Stomach smooth muscle (tissue), 2 donors: Measurements from ENCODE around the gene PIP5K1C.

Experiments used
- H3K27ac ChIP-seq: one replicate; pipeline ENCODE4 v1.7.0; 2013; ENCODE audit warnings: mild to moderate bottlenecking, low read length, inconsistent platforms
- H3K27me3 ChIP-seq, 2 donors: one replicate each; pipeline ENCODE4 v1.7.0; 2013; ENCODE audit warnings: low read length in 2 of 2; ENCODE audit not compliant: insufficient read depth in 2 of 2, control insufficient read depth in 1 of 2
- H3K36me3 ChIP-seq, 2 donors: one replicate each; pipeline ENCODE4 v1.7.0; 2013; ENCODE audit warnings: low read length in 2 of 2; ENCODE audit not compliant: control insufficient read depth in 2 of 2, insufficient read depth in 2 of 2
- H3K4me1 ChIP-seq: one replicate; pipeline ENCODE4 v1.7.0; 2013; ENCODE audit warnings: low read length; ENCODE audit not compliant: control insufficient read depth, insufficient read depth
- H3K4me3 ChIP-seq, 2 donors: one replicate each; pipeline ENCODE4 v1.7.0; 2013; ENCODE audit warnings: low read length in 2 of 2
- H3K9ac ChIP-seq, 2 donors: one replicate each; pipeline ENCODE4 v1.7.0; 2013; ENCODE audit warnings: low read length in 2 of 2, mild to moderate bottlenecking in 1 of 2
- H3K9me3 ChIP-seq, 2 donors: one replicate each; pipeline ENCODE4 v1.7.0; 2013; ENCODE audit warnings: low read length in 2 of 2; ENCODE audit not compliant: control insufficient read depth in 2 of 2
- donor health status: healthy.
- donor health status: Pancreatic carcinoma.

The PIP5K1C gene

DNA sequence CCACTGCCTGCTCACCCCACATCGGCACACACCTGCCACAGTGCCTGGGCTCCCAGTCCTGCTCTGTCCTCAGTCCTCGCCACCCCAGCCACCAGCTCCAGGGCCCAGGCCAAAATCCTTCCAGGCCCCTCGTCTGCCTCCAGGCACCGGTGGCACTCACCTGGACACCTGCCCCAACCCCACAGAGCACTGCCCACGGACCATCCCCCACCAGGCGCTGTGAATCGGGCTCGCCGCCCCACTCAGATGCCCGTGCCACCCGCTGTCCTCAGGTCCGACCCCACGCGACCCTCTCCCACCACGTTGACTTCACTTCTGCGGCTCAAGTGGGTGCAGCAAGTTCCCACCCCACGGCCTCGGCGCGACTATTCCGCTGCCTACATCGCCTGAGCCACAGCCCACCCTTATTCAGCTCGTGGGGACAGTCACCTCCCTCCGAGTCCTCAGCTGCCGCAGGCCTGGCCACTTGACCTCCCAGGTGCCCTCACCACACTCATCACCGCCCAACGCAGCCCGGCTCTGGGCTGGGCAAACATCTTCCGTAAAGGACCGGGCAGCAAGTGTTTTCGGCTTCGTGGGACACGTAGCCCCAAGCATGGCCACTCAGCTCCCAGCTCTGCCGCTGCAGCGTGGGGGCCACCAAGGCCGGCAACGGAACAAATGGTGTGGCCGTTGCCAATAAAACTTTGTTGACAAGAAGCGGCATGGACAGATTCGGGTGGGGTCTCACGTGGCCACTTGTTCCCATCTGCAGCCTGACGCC, 5.7 kb downstream of the PIP5K1C start:
- no peak overlapping the region for H3K4me3 ChIP-seq
- no peaks in the 10 kb centered on the region for H3K27me3 ChIP-seq

DNA sequence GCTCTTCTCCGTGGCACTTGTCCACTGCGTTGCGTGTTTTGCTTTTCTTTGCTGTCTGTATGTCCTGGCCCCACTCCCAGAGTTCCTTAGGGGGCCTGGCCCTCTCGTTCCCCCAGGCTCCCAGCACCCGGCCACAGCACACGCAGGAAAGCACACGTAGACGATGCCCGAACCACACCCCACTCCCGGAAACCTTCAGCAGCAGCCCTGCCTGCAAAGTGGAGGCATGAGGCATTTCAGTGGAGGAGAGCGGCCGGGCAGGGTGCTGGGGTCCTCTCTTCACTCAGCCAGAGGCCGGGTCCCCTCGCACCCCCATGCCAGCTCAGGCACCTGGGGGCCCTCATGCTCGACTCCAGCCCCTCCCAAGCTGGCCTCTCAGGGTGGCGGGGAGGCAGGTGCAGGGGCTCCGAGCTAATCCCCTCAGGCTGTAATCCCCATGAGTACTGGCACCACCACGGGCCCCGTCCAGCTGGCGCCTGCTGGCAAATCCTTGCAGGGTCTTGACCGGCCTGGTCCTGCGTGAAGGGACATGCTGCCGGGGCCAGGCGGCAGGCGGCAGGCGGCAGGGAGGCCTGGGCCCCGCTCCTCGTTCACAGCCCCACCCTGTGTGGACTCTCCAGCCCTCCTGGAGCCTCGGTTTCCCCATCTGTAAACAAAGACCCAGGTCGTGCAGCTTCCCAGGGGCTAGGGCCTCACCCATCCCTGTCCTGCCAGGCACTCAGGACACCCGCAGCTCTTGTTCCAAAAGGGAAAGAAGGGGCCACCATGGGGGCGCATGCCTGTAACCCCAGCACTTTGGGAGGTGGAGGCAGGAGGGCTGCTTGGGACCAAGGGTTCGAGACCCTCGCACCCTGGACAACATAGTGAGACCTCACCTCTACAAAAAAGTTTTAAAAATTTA, 7.0 kb downstream of the PIP5K1C start:
- Histone ChIP-seq H3K4me1 (peaks cover 54% of the 10 kb centered on the region), H3K27ac (peak overlapping the region; percentile 76), H3K36me3 (peaks cover 3 to 8% of the 10 kb centered on the region in 2 donors), H3K9ac (peak overlapping the region in 1 of 2 donors; percentile 28), H3K4me3 (peak overlapping the region in 1 of 2 donors; percentile 49), H3K27me3 (no peaks in the 10 kb centered on the region), H3K9me3 (no peaks in the 10 kb centered on the region)

More for the DNA sequence above, 5.7 kb downstream of the PIP5K1C start:
- H3K9me3 ChIP-seq, result no peaks in the 10 kb centered on the region
- peaks cover 59% of the 10 kb centered on the region for H3K4me1 ChIP-seq
- no peak overlapping the region for H3K27ac ChIP-seq
- peaks cover 3 to 8% of the 10 kb centered on the region in 2 donors for H3K36me3 ChIP-seq
- no peak overlapping the region for H3K9ac ChIP-seq

DNA sequence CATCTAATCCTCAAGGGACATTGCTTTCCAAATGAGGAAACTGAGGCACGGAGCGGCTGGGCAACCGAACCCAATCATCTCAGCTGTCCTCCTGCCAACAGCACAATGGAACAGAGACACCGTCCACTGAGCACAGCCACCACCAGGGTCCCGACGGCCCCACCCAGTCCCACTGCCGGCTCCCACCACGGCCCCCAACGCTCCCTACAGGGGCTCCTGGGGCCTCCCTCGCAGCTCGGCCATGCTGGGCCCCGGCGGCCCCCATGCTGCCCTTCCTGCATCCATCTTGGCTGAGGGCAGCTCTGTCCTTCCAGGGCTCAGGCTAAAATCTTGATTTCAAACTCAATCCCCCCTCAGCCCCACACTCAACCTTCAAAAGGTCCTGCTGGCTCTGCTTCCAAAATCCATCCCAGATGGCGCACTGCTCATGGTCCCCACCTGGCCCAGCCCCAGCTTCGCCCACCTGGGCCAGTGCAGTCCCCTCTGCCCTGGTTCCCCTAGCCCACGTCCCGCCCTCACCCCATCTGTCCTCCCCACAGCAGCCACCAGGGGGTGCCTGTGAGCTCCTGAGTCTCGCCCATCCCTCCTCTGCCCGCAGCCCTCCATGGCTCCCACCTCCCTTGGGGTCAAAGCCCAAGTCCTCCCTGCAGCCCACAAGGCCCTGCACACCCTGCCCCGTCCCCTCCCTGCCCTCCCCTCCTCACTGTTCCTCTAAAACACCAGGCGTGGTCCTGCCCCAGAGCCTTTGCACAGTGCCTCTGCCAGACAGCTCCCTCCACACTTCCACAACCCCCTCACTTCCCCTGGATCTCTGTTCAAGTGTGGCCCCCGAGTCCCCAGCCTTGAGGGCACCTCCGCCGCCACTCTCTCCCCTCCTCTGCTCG, 7.9 kb downstream of the PIP5K1C start:
- peaks cover 3 to 8% of the 10 kb centered on the region in 2 donors for H3K36me3 ChIP-seq

DNA sequence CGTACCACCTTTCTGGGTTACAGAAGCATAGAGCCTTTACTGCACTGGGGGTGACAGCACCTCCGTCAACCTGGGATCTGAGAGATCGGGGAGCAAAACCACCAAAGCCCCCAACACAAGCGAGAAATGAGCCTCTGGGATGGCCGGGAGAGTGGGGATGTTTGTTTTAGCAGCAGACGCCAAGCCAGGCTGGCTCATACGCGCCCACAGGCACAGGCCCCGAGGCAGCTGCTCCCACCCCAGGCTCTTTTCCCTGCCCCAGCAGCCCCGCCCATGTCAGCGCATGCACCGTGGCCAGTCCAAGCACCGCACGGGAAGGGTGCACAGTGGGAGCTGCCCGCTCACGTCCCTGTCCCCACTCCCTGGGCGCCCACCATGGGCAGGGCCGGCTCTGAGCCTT, 8.5 kb downstream of the PIP5K1C start:
- no peaks in the 10 kb centered on the region for H3K27me3 ChIP-seq
- peaks cover 50% of the 10 kb centered on the region for H3K4me1 ChIP-seq
- H3K9ac ChIP-seq, result no peak overlapping the region
- H3K36me3 ChIP-seq, result peaks cover 3 to 8% of the 10 kb centered on the region in 2 donors
- H3K4me3 ChIP-seq, result no peak overlapping the region
- H3K27ac ChIP-seq, result no peak overlapping the region
- H3K9me3 ChIP-seq, result no peaks in the 10 kb centered on the region

More for the DNA sequence above, 7.9 kb downstream of the PIP5K1C start:
- Histone ChIP-seq H3K4me1 (peaks cover 54% of the 10 kb centered on the region), H3K27ac (peak overlapping the region; percentile 76), H3K4me3 (peak overlapping the region in 1 of 2 donors; percentile 49), H3K27me3 (no peaks in the 10 kb centered on the region), H3K9me3 (no peaks in the 10 kb centered on the region), H3K9ac (no peak overlapping the region)

DNA sequence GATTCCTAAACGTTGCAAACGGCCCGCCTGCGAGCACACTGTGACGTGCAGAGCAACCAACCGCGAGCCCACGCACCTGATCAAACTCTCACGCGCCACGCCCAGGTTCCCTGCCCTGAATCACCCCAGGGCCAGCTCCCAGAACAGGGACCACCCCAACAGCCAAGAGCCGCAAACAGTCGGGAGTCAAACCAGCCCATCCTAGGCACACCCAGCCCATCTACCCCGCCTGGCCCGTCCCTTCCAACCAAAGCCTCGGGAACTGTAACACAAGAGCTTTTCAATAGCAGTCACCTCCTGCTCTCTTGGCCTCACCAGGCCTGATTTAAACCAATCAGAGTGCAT, 8.9 kb downstream of the PIP5K1C start:
- Histone ChIP-seq H3K27ac (no peak overlapping the region), H3K4me1 (peaks cover 50% of the 10 kb centered on the region), H3K27me3 (no peaks in the 10 kb centered on the region), H3K4me3 (no peak overlapping the region), H3K36me3 (peaks cover 3 to 8% of the 10 kb centered on the region in 2 donors), H3K9ac (no peak overlapping the region), H3K9me3 (no peaks in the 10 kb centered on the region)

DNA sequence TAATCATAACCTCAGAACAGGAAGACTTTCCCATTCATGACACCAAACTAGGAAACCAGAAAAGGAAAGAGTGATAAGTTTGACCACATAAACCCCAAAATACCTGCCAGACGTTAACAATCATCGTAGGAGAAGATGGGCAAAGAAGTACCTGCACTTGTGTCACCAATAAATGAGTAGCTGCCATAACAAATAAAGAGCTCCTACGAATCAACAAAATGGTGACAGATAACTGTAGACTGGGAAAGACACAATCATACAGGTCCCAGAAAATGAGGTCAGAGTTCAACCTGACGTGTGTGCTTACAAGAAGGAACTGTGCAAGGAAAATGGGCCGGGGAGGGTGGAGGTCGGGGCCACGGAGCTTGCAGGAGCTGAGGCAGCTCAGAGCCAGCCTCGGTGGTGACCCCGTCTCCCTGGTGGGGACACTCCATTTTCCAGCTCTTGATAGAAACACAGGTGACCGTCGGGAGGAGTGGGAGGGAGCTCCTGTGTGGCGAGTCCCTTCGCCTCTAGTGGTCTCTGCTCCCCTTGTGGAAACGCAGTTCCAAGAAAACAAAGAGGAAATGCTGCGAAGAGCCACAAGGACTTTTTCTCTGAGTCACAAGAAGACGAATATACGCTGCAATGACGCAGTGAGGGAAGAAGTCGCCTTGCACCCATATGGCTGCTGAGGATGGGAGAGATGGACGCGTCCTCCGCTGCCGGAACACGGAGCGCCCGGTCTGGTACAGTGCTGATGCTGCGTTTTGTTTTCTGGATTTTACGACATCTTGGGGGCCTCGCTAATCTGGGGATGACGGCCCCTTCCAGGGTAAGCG, 9.5 kb downstream of the PIP5K1C start:
- no peaks in the 10 kb centered on the region for H3K9me3 ChIP-seq
- no peak overlapping the region for H3K9ac ChIP-seq
- H3K4me1 ChIP-seq, result peaks cover 52% of the 10 kb centered on the region
- no peak overlapping the region for H3K4me3 ChIP-seq
- no peaks in the 10 kb centered on the region for H3K27me3 ChIP-seq
- H3K36me3 ChIP-seq, result peaks cover 3 to 6% of the 10 kb centered on the region in 2 donors
- H3K27ac ChIP-seq, result no peak overlapping the region

DNA sequence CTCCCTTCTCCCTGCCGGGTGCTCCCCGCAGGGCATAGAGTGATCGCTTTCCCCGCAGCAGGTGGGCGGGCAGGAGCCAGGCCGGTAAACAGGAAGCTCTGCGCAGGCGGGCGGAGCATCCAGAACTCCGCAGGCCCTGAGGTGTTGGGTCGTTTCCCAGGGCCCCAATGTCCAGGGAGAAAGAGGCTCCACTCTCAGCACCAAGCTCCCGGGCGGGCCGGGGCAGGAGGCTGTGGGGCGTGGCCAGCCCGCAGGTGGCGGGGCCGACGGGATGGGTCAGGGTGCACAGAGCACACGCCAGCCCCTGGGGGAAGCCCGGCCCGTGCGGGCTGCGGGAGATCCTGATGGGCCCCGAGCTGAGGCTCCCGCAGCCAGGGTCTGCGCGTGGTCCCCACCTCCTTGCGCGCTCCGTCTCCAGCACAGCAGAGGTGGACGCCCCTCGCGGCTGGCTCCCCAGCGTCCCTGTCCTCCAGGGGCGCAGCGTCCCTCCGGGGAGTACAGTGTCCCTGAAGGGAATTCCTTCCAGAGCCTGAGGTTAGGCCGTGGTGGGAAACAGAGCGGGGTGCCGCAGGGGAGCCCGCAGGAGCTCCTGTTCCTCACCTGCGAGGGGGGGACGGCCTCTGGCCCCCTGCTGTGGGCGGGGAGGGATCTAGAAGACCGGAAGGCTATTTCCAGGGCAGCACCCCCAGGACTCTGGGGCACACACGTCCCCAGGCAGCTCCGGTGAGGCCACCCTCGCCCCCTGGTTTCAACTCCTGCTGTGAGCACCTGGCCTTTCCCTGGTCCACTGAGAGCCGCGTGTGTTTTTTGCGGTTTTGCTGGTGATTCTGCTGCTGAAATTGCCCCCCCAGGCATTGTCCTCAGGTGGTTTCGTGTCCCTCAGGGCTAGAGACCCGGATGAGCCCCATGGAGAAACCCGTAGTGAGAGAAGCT, 12.2 kb downstream of the PIP5K1C start:
- peaks cover 9 to 16% of the 10 kb centered on the region in 2 donors for H3K36me3 ChIP-seq
- peak overlapping the region; percentile 37 for H3K27ac ChIP-seq
- peak overlapping the region in 1 of 2 donors; percentile 15 for H3K4me3 ChIP-seq
- H3K9ac ChIP-seq, result no peak overlapping the region
- H3K27me3 ChIP-seq, result no peaks in the 10 kb centered on the region
- H3K4me1 ChIP-seq, result peaks cover 40% of the 10 kb centered on the region
- peaks cover 0 to 6% of the 10 kb centered on the region in 2 donors for H3K9me3 ChIP-seq

DNA sequence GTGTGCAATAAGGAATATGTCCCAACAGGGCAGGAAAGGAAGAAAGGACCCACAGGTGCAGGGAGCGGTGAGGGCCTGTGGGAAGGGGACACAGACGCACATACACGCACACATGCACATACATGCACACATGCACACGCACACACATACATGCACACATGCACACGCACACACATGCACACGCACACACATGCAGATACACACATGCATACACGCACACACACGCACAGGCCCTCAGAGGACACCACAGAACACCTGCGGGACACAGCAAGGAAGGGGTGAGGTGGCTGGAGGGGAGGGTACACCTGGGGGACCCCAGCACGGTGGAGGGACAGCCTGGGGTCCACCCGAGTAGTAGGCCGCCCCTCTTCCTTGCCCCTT, 12.9 kb downstream of the PIP5K1C start:
- Histone ChIP-seq H3K27me3 (no peaks in the 10 kb centered on the region), H3K9ac (no peak overlapping the region), H3K4me3 (peak overlapping the region in 1 of 2 donors; percentile 15), H3K9me3 (peaks cover 0 to 6% of the 10 kb centered on the region in 2 donors), H3K27ac (no peak overlapping the region), H3K4me1 (peaks cover 37% of the 10 kb centered on the region), H3K36me3 (peaks cover 9 to 16% of the 10 kb centered on the region in 2 donors)

DNA sequence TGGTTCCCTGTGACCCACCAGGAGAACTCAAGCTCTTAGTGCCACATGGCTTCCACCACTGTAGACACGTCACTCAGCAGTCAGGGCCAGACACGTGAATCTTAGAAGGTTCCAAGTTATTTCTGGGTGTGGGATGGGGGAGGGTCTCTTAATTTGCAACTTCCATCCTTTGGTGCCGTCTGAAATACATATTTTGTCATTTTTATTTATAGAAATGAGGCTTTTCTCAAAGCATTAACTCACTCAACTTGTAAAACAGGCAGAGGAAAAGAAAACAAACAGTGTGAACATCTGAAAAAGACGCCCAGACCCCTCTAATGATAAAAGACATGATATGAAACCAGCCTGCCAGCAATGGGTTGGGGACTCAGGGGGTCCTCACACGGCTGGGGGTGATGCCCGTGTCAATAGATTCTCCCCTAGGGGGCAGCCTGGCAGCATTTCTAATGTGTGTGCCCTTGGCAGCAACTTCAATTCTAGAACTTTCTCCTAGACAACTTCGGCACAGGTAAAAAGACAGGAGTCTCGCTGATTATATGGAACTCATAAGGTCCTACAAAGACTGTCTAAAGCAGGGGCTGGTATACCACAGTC, 15.4 kb downstream of the PIP5K1C start:
- Histone ChIP-seq H3K27ac (no peak overlapping the region), H3K4me1 (peaks cover 34% of the 10 kb centered on the region), H3K9me3 (peaks cover 0 to 6% of the 10 kb centered on the region in 2 donors), H3K27me3 (no peaks in the 10 kb centered on the region), H3K36me3 (peaks cover 6 to 12% of the 10 kb centered on the region in 2 donors), H3K9ac (no peak overlapping the region), H3K4me3 (no peak overlapping the region)
